ENCODE results near the gene CDH13. TPM values are rescaled to one million over a fixed set of nuclear protein-coding genes. Genes with fewer than 3 reads are reported as not detected.

The CDH13 gene
- total and polyA plus RNA-seq, 7 donors, result 6.1 to 30.7 (median 22.8) TPM

DNA sequence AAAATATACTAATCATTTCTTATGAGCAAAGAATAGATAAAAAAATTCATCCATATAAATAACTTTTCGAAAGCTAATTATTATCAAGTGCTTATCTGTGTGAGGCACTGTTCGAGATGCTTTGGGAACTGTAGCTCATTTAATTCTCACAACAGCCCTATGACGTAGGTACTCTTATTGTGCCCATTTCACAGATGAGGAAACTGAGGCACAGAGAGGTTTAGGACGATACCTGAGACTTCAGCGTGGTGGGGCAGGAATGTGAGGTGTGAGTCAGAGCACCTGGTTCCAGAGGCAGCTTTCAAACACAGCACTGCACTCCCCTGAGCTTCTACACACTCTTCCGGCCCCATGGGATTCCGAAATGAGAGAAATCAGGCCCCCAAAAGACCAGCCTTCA lies 995.2 kb downstream of the CDH13 start:
- Histone ChIP-seq H3K4me3 (no peak overlapping the region), H3K27me3 (ENCODE audit: insufficient read depth in 3 of 3, low read length in 2 of 3) (no peaks in the 10 kb centered on the region), H3K9me3 (no peaks in the 10 kb centered on the region), H3K4me1 (peaks cover 2% of the 10 kb centered on the region), H3K27ac (no peak overlapping the region), H3K36me3 (ENCODE audit: insufficient read depth in 1 of 2, low read depth in 1 of 2) (no peaks in the 10 kb centered on the region)
- no peak for DNase-seq
- intact Hi-C loops (cut with DNase I), result no loop called here
- 90 to 95% (median 95%) methylated on average over 7 of the region's 7 CpGs for WGBS, 3 donors
- TF ChIP-seq, protein P1, sequence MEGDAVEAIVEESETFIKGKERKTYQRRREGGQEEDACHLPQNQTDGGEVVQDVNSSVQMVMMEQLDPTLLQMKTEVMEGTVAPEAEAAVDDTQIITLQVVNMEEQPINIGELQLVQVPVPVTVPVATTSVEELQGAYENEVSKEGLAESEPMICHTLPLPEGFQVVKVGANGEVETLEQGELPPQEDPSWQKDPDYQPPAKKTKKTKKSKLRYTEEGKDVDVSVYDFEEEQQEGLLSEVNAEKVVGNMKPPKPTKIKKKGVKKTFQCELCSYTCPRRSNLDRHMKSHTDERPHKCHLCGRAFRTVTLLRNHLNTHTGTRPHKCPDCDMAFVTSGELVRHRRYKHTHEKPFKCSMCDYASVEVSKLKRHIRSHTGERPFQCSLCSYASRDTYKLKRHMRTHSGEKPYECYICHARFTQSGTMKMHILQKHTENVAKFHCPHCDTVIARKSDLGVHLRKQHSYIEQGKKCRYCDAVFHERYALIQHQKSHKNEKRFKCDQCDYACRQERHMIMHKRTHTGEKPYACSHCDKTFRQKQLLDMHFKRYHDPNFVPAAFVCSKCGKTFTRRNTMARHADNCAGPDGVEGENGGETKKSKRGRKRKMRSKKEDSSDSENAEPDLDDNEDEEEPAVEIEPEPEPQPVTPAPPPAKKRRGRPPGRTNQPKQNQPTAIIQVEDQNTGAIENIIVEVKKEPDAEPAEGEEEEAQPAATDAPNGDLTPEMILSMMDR (IDR thresholded peaks at IDR 0.05), result no peak
- no peak for ATAC-seq

DNA sequence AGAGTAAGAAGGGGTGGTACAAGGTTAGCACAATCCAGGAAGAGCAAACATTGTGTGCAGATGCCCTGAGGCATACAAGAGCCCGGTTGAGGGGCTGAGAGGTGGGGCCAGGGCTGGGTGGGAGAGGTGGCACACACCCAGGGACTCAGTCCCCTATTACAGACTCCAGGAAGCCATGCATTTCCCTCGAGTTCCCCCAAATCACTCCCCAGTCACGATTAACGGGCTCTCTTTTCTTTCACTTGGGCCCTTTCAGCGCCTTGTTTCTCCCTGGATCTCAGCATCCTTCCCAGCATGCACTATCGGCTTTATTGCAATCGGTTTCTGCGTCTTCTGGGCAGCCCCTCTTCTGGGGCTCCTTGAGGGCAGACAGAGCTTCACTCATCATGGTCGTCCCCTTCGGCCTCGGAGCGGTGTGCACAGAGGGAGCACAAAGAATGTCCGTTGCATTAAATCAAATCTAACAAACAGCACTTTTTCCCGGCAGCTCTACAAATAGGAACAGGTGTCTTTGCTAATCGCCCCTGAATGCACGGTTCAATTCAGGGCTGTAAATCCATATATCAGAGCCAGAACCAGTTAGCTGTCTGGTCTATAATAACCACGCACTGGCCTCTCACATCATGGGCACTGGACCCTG lies 996.4 kb downstream of the CDH13 start:
- TF ChIP-seq, protein P1 (IDR thresholded peaks at IDR 0.05), result no peak
- no peak overlapping the region for H3K4me3 ChIP-seq
- H3K27ac ChIP-seq, result no peak overlapping the region
- H3K4me1 ChIP-seq, result peaks cover 2% of the 10 kb centered on the region
- H3K36me3 ChIP-seq (ENCODE audit: insufficient read depth in 1 of 2, low read depth in 1 of 2), result no peaks in the 10 kb centered on the region
- 63 to 73% (median 68%) methylated on average over 17 of the region's 17 CpGs for WGBS, 3 donors
- H3K9me3 ChIP-seq, result no peaks in the 10 kb centered on the region
- no peak for DNase-seq
- H3K27me3 ChIP-seq (ENCODE audit: insufficient read depth in 3 of 3, low read length in 2 of 3), result no peaks in the 10 kb centered on the region
- no peak for ATAC-seq
- intact Hi-C loops (cut with DNase I), result no loop called here

DNA sequence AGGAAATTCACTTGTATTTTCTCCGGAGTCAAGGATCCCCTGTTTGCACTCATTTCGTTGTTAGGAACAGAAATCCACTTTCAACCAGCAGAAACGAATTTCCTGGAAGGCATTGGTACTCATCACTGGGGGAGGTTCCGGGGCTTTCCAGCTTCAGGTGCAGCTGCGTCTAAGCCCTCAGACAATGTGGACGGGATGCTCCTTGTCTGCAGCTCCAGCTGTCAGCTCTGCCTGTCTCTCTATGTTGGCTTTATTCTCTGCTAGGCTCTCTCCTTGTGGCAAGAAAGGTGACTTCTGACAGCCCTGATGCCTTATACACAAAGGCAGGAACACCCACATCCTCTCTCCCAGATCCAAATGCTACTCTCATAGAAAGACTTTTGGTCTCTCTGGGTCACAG lies 997.1 kb downstream of the CDH13 start:
- H3K36me3 ChIP-seq (ENCODE audit: insufficient read depth in 1 of 2, low read depth in 1 of 2), result no peaks in the 10 kb centered on the region
- TF ChIP-seq, protein P1 (IDR thresholded peaks at IDR 0.05), result no peak
- 78 to 80% (median 79%) methylated on average over 6 of the region's 6 CpGs for WGBS, 3 donors
- intact Hi-C loops (cut with DNase I), result no loop called here
- no peaks in the 10 kb centered on the region for H3K9me3 ChIP-seq
- DNase-seq, result no peak
- H3K4me1 ChIP-seq, result peaks cover 2% of the 10 kb centered on the region
- ATAC-seq, result no peak
- no peak overlapping the region for H3K4me3 ChIP-seq
- H3K27ac ChIP-seq, result no peak overlapping the region
- H3K27me3 ChIP-seq (ENCODE audit: insufficient read depth in 3 of 3, low read length in 2 of 3), result no peaks in the 10 kb centered on the region

DNA sequence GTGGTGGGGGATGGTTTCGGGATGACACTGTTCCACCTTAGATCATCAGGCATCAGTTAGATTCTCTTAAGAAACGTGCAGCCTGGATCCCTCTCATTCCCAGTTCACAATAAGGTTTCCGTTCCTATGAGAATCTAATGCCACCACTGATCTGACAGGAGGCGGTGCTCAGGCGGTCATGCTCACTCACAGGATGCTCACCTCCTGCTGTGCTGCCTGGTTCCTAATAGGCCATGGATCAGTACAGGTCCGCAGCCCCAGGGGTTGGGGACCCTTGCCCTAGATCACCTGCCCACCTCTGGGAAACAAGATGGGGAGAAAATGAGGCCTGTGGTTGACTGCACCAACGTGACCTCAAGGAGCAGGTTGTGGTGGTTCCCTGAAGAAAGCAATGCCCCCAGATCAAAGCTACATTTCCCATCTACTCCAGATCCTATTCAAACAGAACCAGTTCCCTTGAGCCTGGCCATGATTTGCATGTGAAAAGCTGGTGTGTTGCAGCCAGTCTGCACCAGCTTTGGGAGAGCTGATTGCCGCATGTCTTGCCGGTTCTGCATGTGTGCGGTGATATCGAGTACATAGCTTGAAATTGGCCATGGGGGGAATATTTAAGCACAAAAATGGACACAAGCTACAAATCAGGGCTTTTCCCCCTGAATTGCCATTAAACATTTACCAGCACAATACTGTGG lies 997.8 kb downstream of the CDH13 start:
- H3K4me3 ChIP-seq, result no peak overlapping the region
- intact Hi-C loops (cut with DNase I), result no loop called here
- no peaks in the 10 kb centered on the region for H3K27me3 ChIP-seq (ENCODE audit: insufficient read depth in 3 of 3, low read length in 2 of 3)
- peaks cover under 1% of the 10 kb centered on the region for H3K4me1 ChIP-seq
- no peaks in the 10 kb centered on the region for H3K36me3 ChIP-seq (ENCODE audit: insufficient read depth in 1 of 2, low read depth in 1 of 2)
- 93 to 94% (median 94%) methylated on average over 11 of the region's 11 CpGs for WGBS, 3 donors
- TF ChIP-seq, protein P1 (IDR thresholded peaks at IDR 0.05), result no peak
- ATAC-seq (no peak), DNase-seq (no peak)
- no peak overlapping the region for H3K27ac ChIP-seq
- no peaks in the 10 kb centered on the region for H3K9me3 ChIP-seq

Data from psoas muscle (tissue), 8 donors.